Mucosa of rectum (tissue), 2 donors: ENCODE results near the gene UNC5B.

Source experiments
- H3K27ac ChIP-seq, 2 donors: one replicate each; pipeline ENCODE4 v1.7.0; 2013; ENCODE audit warnings: inconsistent platforms in 2 of 2, low read depth in 2 of 2, low read length in 2 of 2
- H3K27me3 ChIP-seq, 2 donors: one replicate each; pipeline ENCODE4 v1.7.0; 2013; ENCODE audit warnings: low read length in 2 of 2; ENCODE audit not compliant: control insufficient read depth in 2 of 2, insufficient read depth in 2 of 2
- H3K36me3 ChIP-seq, 2 donors: one replicate each; pipeline ENCODE4 v1.7.0; 2013; ENCODE audit warnings: low read length in 2 of 2; ENCODE audit not compliant: control insufficient read depth in 2 of 2, insufficient read depth in 2 of 2
- H3K4me1 ChIP-seq, 2 donors: one replicate each; pipeline ENCODE4 v1.7.0; 2013; ENCODE audit warnings: low read length in 2 of 2, mild to moderate bottlenecking in 1 of 2; ENCODE audit not compliant: control insufficient read depth in 2 of 2, insufficient read depth in 2 of 2
- H3K4me3 ChIP-seq, 2 donors: one replicate each; pipeline ENCODE4 v1.7.0; 2013; ENCODE audit warnings: low read length in 2 of 2
- H3K9ac ChIP-seq, 2 donors: one replicate each; pipeline ENCODE4 v1.7.0; 2013; ENCODE audit warnings: low read length in 2 of 2, low read depth in 1 of 2, mild to moderate bottlenecking in 1 of 2
- H3K9me3 ChIP-seq, 2 donors: one replicate each; pipeline ENCODE4 v1.7.0; 2013; ENCODE audit warnings: low read length in 2 of 2; ENCODE audit not compliant: control insufficient read depth in 2 of 2
- donor health status: healthy.
- donor health status: Normal muscosa, but diverticular disease.

The UNC5B gene

GRCh38 chr10:71237843-71238623 lies 25.7 kb downstream of the UNC5B start:
- Histone ChIP-seq H3K4me3 (no peak overlapping the region), H3K4me1 (peaks cover 34 to 45% of the 10 kb centered on the region in 2 donors), H3K9ac (no peak overlapping the region), H3K27ac (no peak overlapping the region), H3K9me3 (no peaks in the 10 kb centered on the region), H3K36me3 (no peaks in the 10 kb centered on the region), H3K27me3 (no peaks in the 10 kb centered on the region)

- no peaks in the 10 kb centered on the region for H3K9me3 ChIP-seq
- H3K27me3 ChIP-seq = no peaks in the 10 kb centered on the region
- no peak overlapping the region for H3K4me3 ChIP-seq
- H3K4me1 ChIP-seq = peaks cover 34 to 45% of the 10 kb centered on the region in 2 donors
- no peaks in the 10 kb centered on the region for H3K36me3 ChIP-seq
- no peak overlapping the region for H3K9ac ChIP-seq
- no peak overlapping the region for H3K27ac ChIP-seq
Observed at GRCh38 chr10:71238626-71239025, 26.3 kb downstream of the UNC5B start.

GRCh38 chr10:71239131-71239915 lies 27.0 kb downstream of the UNC5B start:
- no peaks in the 10 kb centered on the region for H3K9me3 ChIP-seq
- H3K4me1 ChIP-seq = peaks cover 36 to 45% of the 10 kb centered on the region in 2 donors
- H3K27ac ChIP-seq = no peak overlapping the region
- H3K27me3 ChIP-seq = no peaks in the 10 kb centered on the region
- H3K9ac ChIP-seq = no peak overlapping the region
- no peaks in the 10 kb centered on the region for H3K36me3 ChIP-seq
- no peak overlapping the region for H3K4me3 ChIP-seq

- peaks cover 37 to 49% of the 10 kb centered on the region in 2 donors for H3K4me1 ChIP-seq
- no peaks in the 10 kb centered on the region for H3K9me3 ChIP-seq
- peak overlapping the region in 1 of 2 donors; percentile 48 for H3K27ac ChIP-seq
- H3K4me3 ChIP-seq = no peak overlapping the region
- H3K27me3 ChIP-seq = no peaks in the 10 kb centered on the region
- H3K9ac ChIP-seq = no peak overlapping the region
- H3K36me3 ChIP-seq = no peaks in the 10 kb centered on the region
Observed at GRCh38 chr10:71239946-71240795, 27.8 kb downstream of the UNC5B start.

- Histone ChIP-seq H3K4me3 (no peak overlapping the region), H3K4me1 (peaks cover 40 to 55% of the 10 kb centered on the region in 2 donors), H3K36me3 (no peaks in the 10 kb centered on the region), H3K9me3 (no peaks in the 10 kb centered on the region), H3K27me3 (no peaks in the 10 kb centered on the region), H3K27ac (peak overlapping the region in 1 of 2 donors; percentile 48), H3K9ac (no peak overlapping the region)
Observed at GRCh38 chr10:71241114-71241829, 28.9 kb downstream of the UNC5B start.

GRCh38 chr10:71241830-71242621 lies 29.7 kb downstream of the UNC5B start:
- Histone ChIP-seq H3K9ac (peak overlapping the region in 1 of 2 donors; percentile 44), H3K36me3 (no peaks in the 10 kb centered on the region), H3K27me3 (no peaks in the 10 kb centered on the region), H3K4me3 (no peak overlapping the region), H3K9me3 (no peaks in the 10 kb centered on the region), H3K27ac (peak overlapping the region; percentile 16 to 43), H3K4me1 (peaks cover 40 to 53% of the 10 kb centered on the region in 2 donors)

GRCh38 chr10:71242622-71243009 lies 30.2 kb downstream of the UNC5B start:
- H3K27ac ChIP-seq = peak overlapping the region in 1 of 2 donors; percentile 16
- peaks cover 46 to 58% of the 10 kb centered on the region in 2 donors for H3K4me1 ChIP-seq
- H3K27me3 ChIP-seq = no peaks in the 10 kb centered on the region
- peak overlapping the region in 1 of 2 donors; percentile 44 for H3K9ac ChIP-seq
- no peaks in the 10 kb centered on the region for H3K36me3 ChIP-seq
- H3K9me3 ChIP-seq = no peaks in the 10 kb centered on the region
- no peak overlapping the region for H3K4me3 ChIP-seq

- Histone ChIP-seq H3K36me3 (no peaks in the 10 kb centered on the region), H3K9ac (peak overlapping the region; percentile 69 to 77), H3K9me3 (no peaks in the 10 kb centered on the region), H3K4me1 (peaks cover 58 to 70% of the 10 kb centered on the region in 2 donors), H3K27me3 (no peaks in the 10 kb centered on the region), H3K27ac (peak overlapping the region; percentile 92 to 96), H3K4me3 (peak overlapping the region in 1 of 2 donors; percentile 62)
Observed at GRCh38 chr10:71243756-71244395, 31.5 kb downstream of the UNC5B start.
